Measurements from ENCODE around the gene MACROH2A1.

GRCh38 chr5:135395451-135395850 lies 3.6 kb downstream of the MACROH2A1 start:
- TF ChIP-seq CTCF (IDR thresholded peaks at IDR 0.05) (no peak), FOSL2 (IDR thresholded peaks at IDR 0.05; ENCODE audit: borderline replicate concordance, low read depth) (no peak), REST (IDR thresholded peaks at IDR 0.05; ENCODE audit: low read depth, low read length) (no peak), SIN3A (IDR thresholded peaks at IDR 0.05; ENCODE audit: borderline replicate concordance, low read depth, low read length) (no peak), NRF1 (IDR thresholded peaks at IDR 0.05; ENCODE audit: low read depth, low read length) (no peak)

All from SK-N-SH (cell line).